HG03095 (cell line): Measurements from ENCODE around the gene HBG1.
"Not testable (repeated sequence)": the region's sequence is repeated elsewhere in the genome, so short reads cannot be mapped to it uniquely, and the experiment has no call there.

ENCODE experiments used
- ATAC-seq: cut with Tn5 transposase; IDR thresholded peaks from one replicate; pipeline ENCODE4 v1.9.1; 2021; ENCODE audit warnings: moderate library complexity; ENCODE audit not compliant: unreplicated experiment

The HBG1 gene

GRCh38 chr11:5279471-5280090, 29.9 kb upstream of the HBG1 start:
- no peak for ATAC-seq

- ATAC-seq = peak; percentile 57
Measured at GRCh38 chr11:5277807-5278382, 28.2 kb upstream of the HBG1 start.

DNA sequence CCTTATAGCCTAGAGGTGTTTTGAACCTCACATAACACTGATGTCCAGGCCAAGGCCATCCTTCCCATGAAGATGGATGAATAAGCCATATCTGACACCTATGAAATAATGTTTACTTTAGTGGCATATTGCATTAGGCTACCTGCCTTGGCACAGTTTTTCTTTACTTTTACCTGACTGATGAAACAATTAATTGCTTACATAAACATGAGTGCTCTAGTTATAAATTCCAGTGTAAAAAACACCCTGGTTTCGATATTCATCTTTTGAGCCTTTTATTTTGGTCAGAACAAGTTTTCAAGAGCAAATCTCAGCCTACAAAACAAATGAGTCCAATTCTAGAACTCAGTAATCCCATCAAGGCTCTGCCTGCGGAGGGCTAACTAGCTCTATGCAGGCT, 27.0 kb upstream of the HBG1 start:
- ATAC-seq = no peak

GRCh38 chr11:5275369-5276110, 25.9 kb upstream of the HBG1 start:
- ATAC-seq = no peak

- ATAC-seq = no peak
Measured at GRCh38 chr11:5274395-5274794, 24.7 kb upstream of the HBG1 start.

GRCh38 chr11:5272395-5273017, 22.8 kb upstream of the HBG1 start:
- no peak for ATAC-seq

DNA sequence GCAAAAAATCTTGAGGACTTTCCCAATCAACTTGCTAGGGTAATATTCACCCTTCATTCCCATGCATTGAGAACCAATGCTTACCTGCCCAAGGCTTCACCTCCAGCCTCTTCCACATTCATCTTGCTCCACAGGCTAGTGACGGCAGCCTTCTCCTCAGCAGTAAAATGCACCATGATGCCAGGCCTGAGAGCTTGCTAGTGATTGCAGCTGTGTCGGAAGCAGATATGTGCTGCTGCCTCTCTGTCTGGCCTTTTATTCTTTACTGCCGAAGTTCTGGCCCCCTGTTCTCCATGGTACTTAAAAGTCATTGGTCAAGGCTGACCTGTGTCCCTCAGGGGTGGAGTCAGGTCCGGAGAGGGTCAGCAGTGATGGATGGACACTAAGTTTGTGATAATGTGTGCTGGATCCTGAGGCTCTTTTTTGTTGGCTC, 20.1 kb upstream of the HBG1 start, which contains the start of gene HBE1:
TSS of gene HBE1 (minus strand) at position 231 of the 433 bp plus-strand sequence. CDS start at position 176, 55 bp downstream.
- ATAC-seq = no peak

DNA sequence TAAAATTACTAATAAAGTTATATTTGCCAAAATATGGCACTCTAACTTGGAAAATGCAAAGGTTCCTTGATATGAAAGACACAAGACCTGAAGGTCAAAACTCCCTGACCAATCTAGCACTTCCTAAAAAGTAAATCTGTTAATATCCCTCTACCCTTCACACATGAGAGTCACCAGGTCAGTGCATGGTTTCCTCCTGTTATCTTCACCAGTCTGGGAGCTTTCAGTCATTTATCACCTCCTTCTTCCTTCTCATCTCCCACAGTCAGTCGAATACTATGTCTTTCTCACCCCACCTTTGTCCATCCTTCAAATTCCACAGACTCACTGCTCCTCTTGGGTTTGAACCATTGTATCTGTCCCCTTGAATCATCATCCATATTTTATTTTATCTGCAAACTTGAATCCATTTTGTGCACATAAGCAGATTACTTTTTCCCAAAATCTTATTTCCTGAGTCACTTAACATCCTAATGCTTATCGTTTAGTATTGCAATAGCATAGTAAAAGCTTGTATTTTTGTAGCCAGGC, 17.4 kb upstream of the HBG1 start:
- ATAC-seq = no peak

DNA sequence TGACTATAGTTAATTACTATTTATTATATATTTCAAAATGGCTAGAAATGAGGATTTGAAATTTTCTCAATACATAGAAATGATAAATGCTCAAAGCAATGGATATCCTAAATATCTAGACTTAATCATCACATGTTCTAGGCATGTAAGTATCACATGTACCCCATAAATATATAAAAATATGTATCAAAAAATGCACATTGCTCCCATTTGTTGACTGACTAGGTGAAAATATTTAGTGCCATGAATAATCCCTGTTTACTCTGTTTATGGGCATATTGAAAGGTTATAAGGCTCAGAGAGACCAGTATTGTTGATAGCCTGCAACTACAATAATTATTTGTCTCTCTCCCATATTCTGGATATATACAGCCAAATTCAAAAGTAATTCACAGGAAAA, 17.0 kb upstream of the HBG1 start:
- no peak for ATAC-seq

GRCh38 chr11:5265832-5266231, 16.2 kb upstream of the HBG1 start:
- ATAC-seq = no peak

- ATAC-seq = no peak
Measured at GRCh38 chr11:5258543-5259262, 9.0 kb upstream of the HBG1 start.

GRCh38 chr11:5257296-5257695, 7.6 kb upstream of the HBG1 start:
- no peak for ATAC-seq

GRCh38 chr11:5254646-5255413, 5.2 kb upstream of the HBG1 start, which contains the start of gene HBG2:
HBG2 (minus strand) TSS chr11:5254781; CDS start chr11:5254728, 53 bp downstream.
- ATAC-seq = not testable (repeated sequence)

DNA sequence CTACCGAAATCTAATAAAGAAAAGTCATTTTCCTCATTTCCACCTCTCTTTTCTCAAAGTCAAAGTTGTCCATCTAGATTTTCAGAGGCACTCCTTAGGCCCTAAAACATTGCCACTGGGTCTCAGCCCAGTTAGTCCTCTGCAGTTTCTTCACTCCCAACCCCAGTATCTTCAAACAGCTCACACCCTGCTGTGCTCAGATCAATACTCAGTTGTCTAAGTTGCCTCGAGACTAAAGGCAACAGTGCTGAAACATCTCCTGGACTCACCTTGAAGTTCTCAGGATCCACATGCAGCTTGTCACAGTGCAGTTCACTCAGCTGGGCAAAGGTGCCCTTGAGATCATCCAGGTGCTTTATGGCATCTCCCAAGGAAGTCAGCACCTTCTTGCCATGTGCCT, 4.4 kb upstream of the HBG1 start:
- ATAC-seq = not testable (repeated sequence)

DNA sequence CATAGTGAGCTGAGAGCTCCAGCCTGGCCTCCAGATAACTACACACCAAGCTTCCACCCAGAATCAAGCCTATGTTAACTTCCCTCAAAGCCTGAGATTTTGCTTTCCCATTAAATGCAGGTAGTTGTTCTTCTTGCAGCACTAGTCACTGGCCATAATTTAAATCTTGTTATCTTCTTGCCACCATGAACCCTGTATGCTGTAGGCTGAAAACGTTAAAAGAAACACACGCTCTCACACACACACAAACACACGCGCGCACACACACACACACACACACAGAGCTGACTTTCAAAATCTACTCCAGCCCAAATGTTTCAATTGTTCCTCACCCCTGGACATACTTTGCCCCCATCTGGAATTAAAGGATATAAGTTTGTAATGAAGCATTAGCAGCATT, 3.8 kb upstream of the HBG1 start:
- not testable (repeated sequence) for ATAC-seq

DNA sequence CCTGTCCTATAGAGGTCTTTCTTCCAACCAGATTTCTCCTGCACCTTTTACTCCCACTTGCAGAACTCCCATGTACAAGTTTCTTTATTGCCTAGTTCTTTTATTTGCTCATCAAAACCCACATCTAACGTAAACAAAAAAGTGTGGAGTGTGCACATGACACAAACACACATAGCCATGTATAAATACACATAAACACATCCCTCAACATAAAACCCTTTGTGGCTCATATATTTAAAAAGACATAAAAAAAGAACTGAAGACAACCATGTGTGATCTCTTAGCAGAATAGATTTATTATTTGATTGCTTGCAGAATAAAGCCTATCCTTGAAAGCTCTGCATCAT, 3.2 kb upstream of the HBG1 start:
- no peak for ATAC-seq

DNA sequence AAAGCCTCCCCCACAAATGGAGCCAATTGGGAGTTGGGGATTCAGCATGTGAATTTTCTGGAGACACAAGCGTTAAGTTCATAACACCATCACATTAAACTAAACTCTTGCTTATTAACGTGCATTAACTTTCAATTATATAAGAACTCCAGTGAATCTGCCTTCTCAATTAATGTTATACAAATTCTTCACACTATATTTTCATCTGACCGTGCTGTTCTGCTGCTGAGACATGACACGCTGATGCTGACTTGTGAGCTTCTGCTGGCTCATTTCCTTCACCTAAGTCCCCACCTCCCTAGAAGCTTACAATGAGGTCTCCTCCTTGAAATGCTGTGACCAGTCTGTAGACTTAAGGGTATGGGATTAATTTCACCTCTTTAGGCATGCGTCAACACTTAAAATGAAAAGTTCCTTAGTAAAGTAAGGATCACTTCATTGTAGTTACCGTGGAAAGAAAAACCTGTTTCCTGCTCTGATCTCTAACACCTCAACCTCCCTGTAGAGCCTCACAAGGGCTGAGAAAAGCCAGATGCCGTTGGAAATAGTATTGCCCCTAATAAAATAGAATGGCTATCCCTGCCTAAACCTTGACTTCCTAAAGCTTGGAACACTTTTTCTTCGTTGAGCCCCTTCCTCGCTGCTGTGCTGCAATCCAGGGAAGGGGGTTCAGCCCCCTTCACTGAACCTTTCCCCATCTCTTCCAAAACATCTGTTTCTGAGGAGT, 2.7 kb upstream of the HBG1 start:
- ATAC-seq = no peak

- no peak for ATAC-seq
Measured at GRCh38 chr11:5251746-5252145, 2.1 kb upstream of the HBG1 start.

DNA sequence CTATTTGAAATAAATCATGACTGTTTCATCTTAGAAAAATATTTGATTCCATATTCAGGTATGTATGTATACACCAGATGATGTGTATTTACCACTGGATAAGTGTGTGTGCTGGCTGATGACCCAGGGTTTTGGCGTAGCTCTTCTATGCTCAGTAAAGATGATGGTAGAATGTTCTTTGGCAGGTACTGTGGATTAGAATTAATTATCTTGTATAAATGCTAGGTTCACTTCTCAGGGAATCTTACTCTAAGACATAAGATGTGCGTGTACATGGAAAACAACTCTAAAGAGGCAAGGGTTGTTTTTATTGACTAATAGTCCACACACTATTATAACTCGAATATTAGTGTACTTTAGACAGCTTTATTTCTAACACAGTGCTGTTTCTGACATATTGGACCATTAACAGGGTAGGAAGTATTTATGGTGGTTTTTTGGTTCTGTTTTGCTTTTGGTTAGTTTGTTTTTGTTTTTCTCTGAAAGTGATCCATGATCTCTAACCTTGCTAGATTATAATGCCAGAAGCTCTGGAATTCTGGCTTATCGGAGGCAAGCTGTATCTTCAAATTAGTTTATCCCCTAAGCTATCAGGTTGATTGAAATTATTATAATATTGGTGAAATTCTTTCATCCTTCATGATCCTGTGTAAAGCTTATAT, 1.0 kb upstream of the HBG1 start:
- no peak for ATAC-seq
